ENCODE data around the gene MBTD1. TPM values are rescaled to one million over a fixed set of nuclear protein-coding genes. Genes with fewer than 3 reads are reported as not detected.

Gene MBTD1
- total and polyA plus RNA-seq, 2 of the 8 experiments (the other 6 are each of a cell fraction or from before 2014, with no cell fraction given) = 20.3 to 51.4 TPM

GRCh38 chr17:51153210-51154072, 106.4 kb downstream of the MBTD1 start, which contains the start of gene NME1 (continued):
- TF ChIP-seq NANOG (IDR thresholded peaks at IDR 0.05; ENCODE audit: insufficient read depth, low read depth, low read length, poor library complexity, severe bottlenecking) = no peak
- no peak for TF ChIP-seq CBX5 (IDR thresholded peaks at IDR 0.05; ENCODE audit: low read depth, low read length)
- no peak for TF ChIP-seq TCF12 (IDR thresholded peaks at IDR 0.05; ENCODE audit: low read depth, low read length)
- no peak for TF ChIP-seq SUZ12 (IDR thresholded peaks at IDR 0.05; ENCODE audit: low read length)
- TF ChIP-seq CHD1 (IDR thresholded peaks at IDR 0.05; ENCODE audit: low read depth, low read length) = no peak
- no peak for TF ChIP-seq ZNF274 (IDR thresholded peaks at IDR 0.05; ENCODE audit: borderline replicate concordance, extremely low read depth, low read length)
- peak; percentile 74; the same call in 1 of the 2 replicates for TF ChIP-seq ATF2 (IDR thresholded peaks at IDR 0.05; ENCODE audit: low read length)
- peak; percentile 81 for TF ChIP-seq CREB1 (IDR thresholded peaks at IDR 0.05)
- peak; percentile 83 for TF ChIP-seq USF2 (IDR thresholded peaks at IDR 0.05; ENCODE audit: low read length)
- TF ChIP-seq KDM4A (IDR thresholded peaks at IDR 0.05; ENCODE audit: low read depth, low read length, severe bottlenecking) = peak; percentile 69
- peak; percentile 89 for TF ChIP-seq JUND (IDR thresholded peaks at IDR 0.05; ENCODE audit: low read length)
- peak; percentile 72 to 87 (median 77) for TF ChIP-seq CTCF (IDR thresholded peaks at IDR 0.05; ENCODE audit: control extremely low read depth in 1 of 3, insufficient read depth in 1 of 3, low read depth in 1 of 3, low read length in 3 of 3)
- TF ChIP-seq CBX8 (IDR thresholded peaks at IDR 0.05; ENCODE audit: borderline replicate concordance, low read depth, low read length) = no peak
- TF ChIP-seq BRCA1 (IDR thresholded peaks at IDR 0.05; ENCODE audit: low read depth, low read length) = peak; percentile 59; the same call in 1 of the 2 replicates
- no peak for TF ChIP-seq SP2 (IDR thresholded peaks at IDR 0.05; ENCODE audit: low read length)
- TF ChIP-seq TBP (IDR thresholded peaks at IDR 0.05; ENCODE audit: low read depth, low read length) = peak; percentile 96
- peak; percentile 99 for TF ChIP-seq TAF1 (IDR thresholded peaks at IDR 0.05; ENCODE audit: low read depth, low read length)
- no peak for TF ChIP-seq RNF2 (IDR thresholded peaks at IDR 0.05; ENCODE audit: borderline replicate concordance, low read depth, low read length, missing control alignments, poor library complexity, severe bottlenecking)
